ENCODE results near the gene SFRP2.

SFRP2 gene

DNA sequence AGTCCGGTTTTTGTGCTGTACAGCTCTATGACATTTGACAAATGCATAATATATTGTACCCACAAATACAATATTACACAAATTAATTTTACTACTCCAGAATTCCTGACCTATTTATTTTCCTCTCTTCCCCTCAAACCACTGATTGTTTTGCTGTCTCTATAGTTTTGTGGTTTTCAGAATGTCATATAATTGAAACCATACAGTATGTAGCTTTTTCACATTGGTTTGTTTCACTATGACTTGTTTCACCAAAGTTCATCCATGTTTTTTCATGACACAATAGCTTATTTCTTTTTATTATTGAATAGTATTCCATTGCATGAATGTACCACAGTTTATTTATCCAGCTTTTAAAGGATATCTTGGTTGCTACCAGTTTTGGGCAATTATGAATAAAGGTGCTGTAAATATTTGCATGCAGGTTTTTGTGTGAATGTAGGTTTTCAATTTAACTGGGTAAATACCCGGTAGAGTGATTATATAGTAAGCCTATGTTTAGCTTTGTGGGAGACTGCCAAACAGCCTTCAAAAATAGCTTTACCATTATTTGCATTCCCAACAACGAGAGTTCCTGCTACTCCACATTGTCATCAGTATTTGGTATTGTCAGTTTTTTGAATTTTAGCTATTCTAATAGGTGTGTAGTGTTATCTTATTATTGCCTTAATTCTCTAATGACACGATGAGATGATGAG, 55.0 kb downstream of the SFRP2 start:
- H3K27me3 ChIP-seq (ENCODE audit: control insufficient read depth, insufficient read depth, low read length), result no peaks in the 10 kb centered on the region
- H3K4me1 ChIP-seq (ENCODE audit: control insufficient read depth, insufficient read depth, low read length), result no peaks in the 10 kb centered on the region
- no peak overlapping the region for H3K27ac ChIP-seq (ENCODE audit: low read depth, low read length)
- H3K4me3 ChIP-seq (ENCODE audit: low read length), result no peak overlapping the region
- no peaks in the 10 kb centered on the region for H3K36me3 ChIP-seq (ENCODE audit: control insufficient read depth, insufficient read depth, low read length)
- H3K9ac ChIP-seq (ENCODE audit: low read length), result no peak overlapping the region

DNA sequence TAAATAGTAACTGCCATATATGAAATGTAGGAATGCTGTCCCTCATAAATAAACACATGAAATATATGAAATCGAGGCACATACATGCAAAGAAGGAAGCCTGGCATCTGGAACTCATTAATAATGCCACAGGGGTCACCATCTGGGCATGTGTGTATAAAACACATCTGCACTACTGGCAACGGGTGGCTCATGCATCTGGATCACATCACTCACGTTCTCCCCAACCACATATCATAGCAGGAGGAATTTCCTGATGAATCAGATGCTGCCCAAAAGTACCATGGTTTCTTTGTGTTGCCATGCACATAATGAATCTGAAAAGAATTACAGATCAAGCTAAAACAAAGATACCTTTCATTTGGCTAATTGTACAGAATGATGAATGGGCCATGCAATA, 57.6 kb downstream of the SFRP2 start:
- H3K36me3 ChIP-seq (ENCODE audit: control insufficient read depth, insufficient read depth, low read length), result no peaks in the 10 kb centered on the region
- no peaks in the 10 kb centered on the region for H3K27me3 ChIP-seq (ENCODE audit: control insufficient read depth, insufficient read depth, low read length)
- H3K27ac ChIP-seq (ENCODE audit: low read depth, low read length), result no peak overlapping the region
- no peak overlapping the region for H3K4me3 ChIP-seq (ENCODE audit: low read length)
- no peaks in the 10 kb centered on the region for H3K4me1 ChIP-seq (ENCODE audit: control insufficient read depth, insufficient read depth, low read length)
- H3K9ac ChIP-seq (ENCODE audit: low read length), result no peak overlapping the region
